Ectodermal cell (in vitro differentiated cells): Measurements from ENCODE around the gene ADAMTS12.

ENCODE experiments used
- H3K27ac ChIP-seq: 2 replicates; pipeline ENCODE4 v1.7.0; 2013; ENCODE audit warnings: mild to moderate bottlenecking, low read depth, low read length; ENCODE audit not compliant: insufficient read depth, poor library complexity, severe bottlenecking
- H3K27me3 ChIP-seq: 2 replicates; pipeline ENCODE4 v1.7.0; 2013; ENCODE audit warnings: mild to moderate bottlenecking, low read length; ENCODE audit not compliant: insufficient read depth, control insufficient read depth, poor library complexity, severe bottlenecking
- H3K36me3 ChIP-seq: one replicate; pipeline ENCODE4 v1.7.0; 2013; ENCODE audit warnings: low read length; ENCODE audit not compliant: control insufficient read depth, insufficient read depth
- H3K4me1 ChIP-seq: one replicate; pipeline ENCODE4 v1.7.0; 2013; ENCODE audit warnings: low read length; ENCODE audit not compliant: control insufficient read depth, insufficient read depth
- H3K4me3 ChIP-seq: 2 replicates; pipeline ENCODE4 v1.7.0; 2013; ENCODE audit warnings: low read depth, low read length, control low read depth; ENCODE audit not compliant: insufficient read depth
- H3K9me3 ChIP-seq: 2 replicates; pipeline ENCODE4 v1.7.0; 2013; ENCODE audit warnings: mild to moderate bottlenecking, low read length, moderate library complexity; ENCODE audit not compliant: control insufficient read depth
- WGBS, 2 experiments: methylation state at CpG; one replicate each; pipeline ENCODE4 v1.1.7; 2013; ENCODE audit warnings: missing lambda C conversion rate in 2 of 2; 5-methylcytosine and 5-hydroxymethylcytosine counted together

ADAMTS12 gene

GRCh38 chr5:33850100-33850594, 41.6 kb downstream of the ADAMTS12 start:
- Histone ChIP-seq H3K27ac (no peak overlapping the region), H3K4me1 (peaks cover 30% of the 10 kb centered on the region), H3K27me3 (no peaks in the 10 kb centered on the region), H3K9me3 (no peaks in the 10 kb centered on the region), H3K4me3 (no peak overlapping the region), H3K36me3 (no peaks in the 10 kb centered on the region)
- 81% methylated on average over 9 of the region's 9 CpGs for WGBS, 2 experiments

- no peaks in the 10 kb centered on the region for H3K36me3 ChIP-seq
- peaks cover 16% of the 10 kb centered on the region for H3K4me1 ChIP-seq
- no peaks in the 10 kb centered on the region for H3K9me3 ChIP-seq
- 100% methylated on average over 1 of the region's 2 CpGs; no CpG with 5 or more reads in 1 of the 2 experiments for WGBS, 2 experiments
- no peaks in the 10 kb centered on the region for H3K27me3 ChIP-seq
- no peak overlapping the region for H3K4me3 ChIP-seq
- no peak overlapping the region for H3K27ac ChIP-seq
These were observed 43.2 kb downstream of the ADAMTS12 start for GRCh38 chr5:33848554-33848953.

- no peaks in the 10 kb centered on the region for H3K27me3 ChIP-seq
- no peaks in the 10 kb centered on the region for H3K36me3 ChIP-seq
- H3K4me3 ChIP-seq: no peak overlapping the region
- H3K27ac ChIP-seq: no peak overlapping the region
- no peaks in the 10 kb centered on the region for H3K9me3 ChIP-seq
- WGBS, 2 experiments: 84 to 87% methylated on average over 2 of the region's 2 CpGs
- H3K4me1 ChIP-seq: peaks cover 7% of the 10 kb centered on the region
These were observed 44.9 kb downstream of the ADAMTS12 start for GRCh38 chr5:33846851-33847250.

GRCh38 chr5:33843579-33843978, 48.2 kb downstream of the ADAMTS12 start:
- no peaks in the 10 kb centered on the region for H3K27me3 ChIP-seq
- 94 to 100% methylated on average over 2 to 3 of the region's 3 CpGs for WGBS, 2 experiments
- H3K27ac ChIP-seq: no peak overlapping the region
- no peaks in the 10 kb centered on the region for H3K9me3 ChIP-seq
- no peaks in the 10 kb centered on the region for H3K36me3 ChIP-seq
- no peaks in the 10 kb centered on the region for H3K4me1 ChIP-seq
- H3K4me3 ChIP-seq: no peak overlapping the region

GRCh38 chr5:33842456-33842855, 49.3 kb downstream of the ADAMTS12 start:
- Histone ChIP-seq H3K4me1 (no peaks in the 10 kb centered on the region), H3K4me3 (no peak overlapping the region), H3K9me3 (no peaks in the 10 kb centered on the region), H3K27me3 (no peaks in the 10 kb centered on the region), H3K27ac (no peak overlapping the region), H3K36me3 (no peaks in the 10 kb centered on the region)
- 96 to 99% methylated on average over 2 of the region's 2 CpGs for WGBS, 2 experiments

GRCh38 chr5:33841891-33842290, 49.9 kb downstream of the ADAMTS12 start:
- H3K27me3 ChIP-seq: no peaks in the 10 kb centered on the region
- no peaks in the 10 kb centered on the region for H3K4me1 ChIP-seq
- no peak overlapping the region for H3K4me3 ChIP-seq
- H3K27ac ChIP-seq: no peak overlapping the region
- H3K36me3 ChIP-seq: no peaks in the 10 kb centered on the region
- WGBS, 2 experiments: 84 to 88% methylated on average over 5 of the region's 5 CpGs
- H3K9me3 ChIP-seq: no peaks in the 10 kb centered on the region

GRCh38 chr5:33840927-33841547, 50.8 kb downstream of the ADAMTS12 start:
- no peaks in the 10 kb centered on the region for H3K36me3 ChIP-seq
- no peak overlapping the region for H3K27ac ChIP-seq
- H3K27me3 ChIP-seq: no peaks in the 10 kb centered on the region
- H3K4me3 ChIP-seq: no peak overlapping the region
- H3K4me1 ChIP-seq: no peaks in the 10 kb centered on the region
- no peaks in the 10 kb centered on the region for H3K9me3 ChIP-seq

GRCh38 chr5:33837301-33837700, 54.5 kb downstream of the ADAMTS12 start:
- no peaks in the 10 kb centered on the region for H3K4me1 ChIP-seq
- 92 to 94% methylated on average over 4 of the region's 4 CpGs for WGBS, 2 experiments
- H3K27ac ChIP-seq: no peak overlapping the region
- H3K4me3 ChIP-seq: no peak overlapping the region
- no peaks in the 10 kb centered on the region for H3K9me3 ChIP-seq
- no peaks in the 10 kb centered on the region for H3K36me3 ChIP-seq
- H3K27me3 ChIP-seq: no peaks in the 10 kb centered on the region

- Histone ChIP-seq H3K9me3 (no peaks in the 10 kb centered on the region), H3K27me3 (no peaks in the 10 kb centered on the region), H3K36me3 (no peaks in the 10 kb centered on the region), H3K27ac (no peak overlapping the region), H3K4me3 (no peak overlapping the region), H3K4me1 (no peaks in the 10 kb centered on the region)
- 83 to 85% methylated on average over 2 of the region's 2 CpGs for WGBS, 2 experiments
These were observed 57.5 kb downstream of the ADAMTS12 start for GRCh38 chr5:33834334-33834733.

- 3 to 16% methylated on average over 1 of the region's 1 CpG for WGBS, 2 experiments
- Histone ChIP-seq H3K4me1 (no peaks in the 10 kb centered on the region), H3K27ac (no peak overlapping the region), H3K27me3 (no peaks in the 10 kb centered on the region), H3K9me3 (no peaks in the 10 kb centered on the region), H3K4me3 (no peak overlapping the region), H3K36me3 (no peaks in the 10 kb centered on the region)
These were observed 58.6 kb downstream of the ADAMTS12 start for GRCh38 chr5:33833237-33833575.
